SK-N-SH (cell line): ENCODE measurements around the gene PTN. TPM values are rescaled to one million over a fixed set of nuclear protein-coding genes. Genes with fewer than 3 reads are reported as not detected.

Experiments
- CTCF ChIA-PET: fragments of 300-600, 350-600 bp; formaldehyde crosslinking; extraction: SDS; loops from one replicate; lab custom pipeline; 2021; lab: Yijun Ruan, JAX
- POLR2A ChIA-PET: fragments of 350-600 bp; sonication (Branson Sonifier 250); formaldehyde crosslinking; extraction: SDS; loops from one replicate; lab custom pipeline; 2020; ENCODE audit warnings: antibody characterized with exemption, inconsistent platforms; lab: Yijun Ruan, JAX
- DNase-seq: peaks from one replicate; pipeline ENCODE4 v3.0.0; 2012
- H2AFZ ChIP-seq: fragments of 200-600 bp; sonication (generic); 2 replicates; pipeline ENCODE4 v1.8.1; 2016; ENCODE audit warnings: antibody characterized with exemption, mild to moderate bottlenecking, low read depth
- H3F3A ChIP-seq: fragments of 200-600 bp; sonication (generic); replicated peaks from 2 replicates; pipeline ENCODE3; 2016; ENCODE audit warnings: antibody characterized with exemption, mild to moderate bottlenecking; ENCODE audit not compliant: insufficient read depth
- H3K27ac ChIP-seq, 2 experiments: fragments of 200-500 bp in 1 of 2; fragments of 200-600 bp in 1 of 2; sonication (Bioruptor generic) in 1 of 2; sonication (generic), shearing (Covaris generic) in 1 of 2; 2 replicates each; pipeline versions ENCODE4 v1.5.1 to v1.6.1; 2014 to 2016; ENCODE audit warnings: low read depth in 2 of 2, inconsistent platforms in 1 of 2, low read length in 1 of 2, mild to moderate bottlenecking in 1 of 2, mixed read lengths in 1 of 2
- H3K27me3 ChIP-seq: fragments of 200-600 bp; sonication (generic), shearing (Covaris generic); 2 replicates; pipeline ENCODE4 v1.6.1; 2016; ENCODE audit warnings: mixed run types; ENCODE audit not compliant: insufficient read depth
- H3K36me3 ChIP-seq, 2 experiments: fragments of 200-500 bp in 1 of 2; fragments of 200-600 bp in 1 of 2; sonication (Bioruptor generic) in 1 of 2; sonication (generic) in 1 of 2; replicated peaks in 1 of 2; 2 replicates each; pipeline versions ENCODE3 to v1.5.1; 2014 to 2016; ENCODE audit warnings: low read length in 1 of 2, mild to moderate bottlenecking in 1 of 2; ENCODE audit not compliant: insufficient read depth in 2 of 2, control insufficient read depth in 1 of 2
- H3K4me1 ChIP-seq, 2 experiments: fragments of 200-500 bp in 1 of 2; fragments of 200-600 bp in 1 of 2; sonication (Bioruptor generic) in 1 of 2; sonication (generic), shearing (Covaris generic) in 1 of 2; 2 replicates each; pipeline versions ENCODE4 v1.5.1 to v1.6.1; 2014 to 2016; ENCODE audit warnings: low read depth in 1 of 2, low read length in 1 of 2, mixed run types in 1 of 2; ENCODE audit not compliant: insufficient read depth in 2 of 2, control insufficient read depth in 1 of 2
- H3K4me2 ChIP-seq: fragments of 200-600 bp; sonication (generic), shearing (Covaris generic); 2 replicates; pipeline ENCODE4 v1.6.1; 2017; ENCODE audit warnings: mixed run types
- H3K4me3 ChIP-seq, 2 experiments: fragments of 200-500 bp in 1 of 2; fragments of 200-600 bp in 1 of 2; sonication (Bioruptor generic) in 1 of 2; sonication (generic), shearing (Covaris generic) in 1 of 2; 2 replicates each; pipeline versions ENCODE4 v1.5.1 to v1.8.1; 2014 to 2016; ENCODE audit warnings: low read depth in 2 of 2, inconsistent platforms in 1 of 2, low read length in 1 of 2, mild to moderate bottlenecking in 1 of 2, mixed read lengths in 1 of 2, moderate library complexity in 1 of 2
- H3K79me2 ChIP-seq: fragments of 200-600 bp; sonication (generic); 2 replicates; pipeline ENCODE4 v1.8.1; 2017; ENCODE audit warnings: mild to moderate bottlenecking; ENCODE audit not compliant: insufficient read depth
- H3K9ac ChIP-seq: fragments of 200-600 bp; sonication (generic); 2 replicates; pipeline ENCODE4 v1.6.1; 2017; ENCODE audit warnings: mixed run types
- H3K9me2 ChIP-seq: fragments of 200-600 bp; sonication (generic); 2 replicates; pipeline ENCODE4 v1.6.1; 2017; ENCODE audit warnings: mixed run types
- H3K9me3 ChIP-seq: fragments of 200-600 bp; sonication (generic); 2 replicates; pipeline ENCODE4 v1.6.1; 2017; ENCODE audit warnings: mixed run types, mild to moderate bottlenecking, moderate library complexity
- H4K20me1 ChIP-seq: fragments of 200-600 bp; sonication (generic); 2 replicates; pipeline ENCODE4 v1.6.1; 2017; ENCODE audit warnings: mild to moderate bottlenecking, mixed run types; ENCODE audit not compliant: insufficient read depth
- CHD2 ChIP-seq: fragments of 150-350 bp; IDR thresholded peaks from 2 replicates; pipeline ENCODE4 v1.6.1; 2018; ENCODE audit warnings: low read length; ENCODE audit not compliant: partially characterized antibody
- CTCF ChIP-seq: fragments of 200-600 bp; sonication (generic); IDR thresholded peaks from 2 replicates; pipeline ENCODE4 v1.6.1; 2017; ENCODE audit warnings: antibody characterized with exemption, mild to moderate bottlenecking, moderate library complexity
- ELF1 ChIP-seq: IDR thresholded peaks from 2 replicates; pipeline ENCODE4 v1.4.0; 2012
- EP300 ChIP-seq, 2 experiments: IDR thresholded peaks; 2 replicates each; pipeline versions ENCODE4 v1.4.0 to v1.6.1; 2012; ENCODE audit warnings: borderline replicate concordance in 1 of 2, low read depth in 1 of 2, low read length in 1 of 2
- EZH2phosphoT487 ChIP-seq: fragments of 200-600 bp; sonication (generic); IDR thresholded peaks from 2 replicates; pipeline ENCODE4 v1.6.1; 2017; ENCODE audit warnings: low read depth, mixed run types, mild to moderate bottlenecking, antibody characterized with exemption, moderate library complexity, borderline replicate concordance
- MAX ChIP-seq: IDR thresholded peaks from 2 replicates; pipeline ENCODE4 v1.4.0; 2012; ENCODE audit warnings: low read depth
- MXI1 ChIP-seq: IDR thresholded peaks from 2 replicates; pipeline ENCODE4 v1.6.1; 2012; ENCODE audit warnings: mild to moderate bottlenecking, low read depth, low read length, improper control_type of control experiment
- NRF1 ChIP-seq: IDR thresholded peaks from 2 replicates; pipeline ENCODE4 v1.6.1; 2012; ENCODE audit warnings: low read depth, mild to moderate bottlenecking, low read length
- RAD21 ChIP-seq: IDR thresholded peaks from 2 replicates; pipeline ENCODE4 v1.6.1; 2012; ENCODE audit warnings: mild to moderate bottlenecking, low read length
- SIN3A ChIP-seq: IDR thresholded peaks from 2 replicates; pipeline ENCODE4 v1.6.1; 2012; ENCODE audit warnings: low read depth, mild to moderate bottlenecking, low read length, moderate library complexity, borderline replicate concordance
- TAF1 ChIP-seq: IDR thresholded peaks from 2 replicates; pipeline ENCODE4 v1.6.1; 2012; ENCODE audit warnings: low read depth, mild to moderate bottlenecking, low read length, moderate library complexity, borderline replicate concordance
- TCF12 ChIP-seq: IDR thresholded peaks from 2 replicates; pipeline ENCODE4 v1.4.0; 2012
- USF1 ChIP-seq: IDR thresholded peaks from 2 replicates; pipeline ENCODE4 v1.4.0; 2012; ENCODE audit warnings: low read depth, borderline replicate concordance
- USF2 ChIP-seq: fragments of 150-350 bp; IDR thresholded peaks from 2 replicates; pipeline ENCODE4 v1.6.1; 2017; ENCODE audit warnings: antibody characterized with exemption, low read length, low read depth, borderline replicate concordance
- ZBTB33 ChIP-seq: IDR thresholded peaks from 2 replicates; pipeline ENCODE4 v1.4.0; 2012; ENCODE audit warnings: low read depth, borderline replicate concordance
- WGBS: methylation state at CpG from one replicate; pipeline ENCODE4 v1.1.6; 2017; ENCODE audit warnings: low lambda C conversion rate; 5-methylcytosine and 5-hydroxymethylcytosine counted together
- polyA plus RNA-seq, 3 experiments: library from polyadenylated mRNA; depleted of rRNA; stranded (reverse); fragments of >200 nt; gene quantifications; 2 replicates each; pipeline ENCODE4 v1.2.3, GENCODE V29; 2012

PTN gene
- polyA plus RNA-seq, 1 of the 3 experiments (the other 2 are of a cell fraction): 23.7 TPM

- DNase-seq: no peak
- H3K4me3 ChIP-seq: no peak overlapping the region
- CTCF ChIA-PET: interaction anchor here (0.7 kb wide), 1 partner anchor 1323 kb away, joined by 3 read pairs; no protein-coding TSS in a partner anchor
- H3K27me3 ChIP-seq: no peaks in the 10 kb centered on the region
- no peak overlapping the region for H3K9ac ChIP-seq
- no peaks in the 10 kb centered on the region for H3K9me2 ChIP-seq
- no peak overlapping the region for H3K4me2 ChIP-seq
- no peak for TF ChIP-seq NRF1
- no peak for TF ChIP-seq CTCF
- no peak for TF ChIP-seq CHD2
- no peak for TF ChIP-seq ZBTB33
- TF ChIP-seq TCF12: no peak
- TF ChIP-seq USF1: no peak
- no peak for TF ChIP-seq EP300 (IDR thresholded peaks at IDR 0.05; ENCODE audit: borderline replicate concordance in 1 of 2, low read depth in 1 of 2, low read length in 1 of 2)
- TF ChIP-seq MAX: no peak
- TF ChIP-seq SIN3A: no peak
- TF ChIP-seq TAF1: no peak
- no peak for TF ChIP-seq EZH2phosphoT487
- no peak for TF ChIP-seq USF2
- no peak for TF ChIP-seq RAD21
- no peak for TF ChIP-seq MXI1
- TF ChIP-seq ELF1: no peak
- POLR2A ChIA-PET: no interaction called here
- no peaks in the 10 kb centered on the region for H3F3A ChIP-seq
- no peak overlapping the region for H2AFZ ChIP-seq
- H3K36me3 ChIP-seq: no peaks in the 10 kb centered on the region
- H3K9me3 ChIP-seq: no peaks in the 10 kb centered on the region; the same call in 1 of the 2 replicates
- H3K4me1 ChIP-seq: no peaks in the 10 kb centered on the region; a peak in 1 of 4 replicates
- H3K79me2 ChIP-seq: no peaks in the 10 kb centered on the region
- H3K27ac ChIP-seq: no peak overlapping the region
- no peaks in the 10 kb centered on the region for H4K20me1 ChIP-seq
- 68% methylated on average over 7 of the region's 7 CpGs for WGBS
These were observed 80.9 kb downstream of the PTN start for GRCh38 chr7:137262599-137262998.
